GM12878 (cell line): ENCODE results near the gene FBXL14.

Source experiments
- ASH2L ChIP-seq: fragments of 300-600, 200-600 bp; sonication (generic); IDR thresholded peaks from 2 replicates; pipeline ENCODE4 v1.6.1; 2017; ENCODE audit warnings: low read depth, mild to moderate bottlenecking, borderline replicate concordance
- BACH1 ChIP-seq: fragments of 450-650 bp; IDR thresholded peaks from 2 replicates; pipeline ENCODE4 v1.6.1; 2017; ENCODE audit warnings: mild to moderate bottlenecking, borderline replicate concordance
- NFYA ChIP-seq: IDR thresholded peaks from 2 replicates; pipeline ENCODE4 v1.6.1; 2011; ENCODE audit warnings: low read depth, mild to moderate bottlenecking, low read length, improper control_type of control experiment, borderline replicate concordance
- NRF1 ChIP-seq: conservative IDR thresholded peaks from 2 replicates; pipeline ENCODE4 v1.6.1; 2011; ENCODE audit warnings: mild to moderate bottlenecking, low read depth, low read length, improper control_type of control experiment
- RFX5 ChIP-seq: IDR thresholded peaks from 2 replicates; pipeline ENCODE4 v1.6.1; 2011; ENCODE audit warnings: low read depth, low read length, improper control_type of control experiment
- SUZ12 ChIP-seq: fragments of 200-600 bp; sonication (generic); IDR thresholded peaks from one replicate; pipeline ENCODE4 v1.6.1; 2018; ENCODE audit warnings: antibody characterized with exemption, mild to moderate bottlenecking; ENCODE audit not compliant: unreplicated experiment
- ZBED1 ChIP-seq: IDR thresholded peaks from 2 replicates; pipeline ENCODE4 v1.6.1; 2016; ENCODE audit warnings: borderline replicate concordance
- TF ChIP-seq, protein P1 (sequence below): fragments of 450-650 bp; IDR thresholded peaks from 2 replicates; pipeline ENCODE4 v1.6.1; 2017; ENCODE audit warnings: mild to moderate bottlenecking, moderate library complexity
- TF ChIP-seq, protein P2 (sequence below), 3 experiments: IDR thresholded peaks in 2 of 3; conservative IDR thresholded peaks in 1 of 3; 2 replicates each; pipeline ENCODE4 v1.5.1; 2011; ENCODE audit warnings: low read depth in 3 of 3, low read length in 3 of 3, mild to moderate bottlenecking in 3 of 3, control low read depth in 2 of 3, moderate library complexity in 2 of 3, inconsistent platforms in 1 of 3, mixed read lengths in 1 of 3; ENCODE audit not compliant: control insufficient read depth in 2 of 3, insufficient read depth in 1 of 3; ENCODE audit errors: extremely low read depth in 1 of 3
- TF ChIP-seq, protein P3 (sequence below): fragments of 450-650 bp; IDR thresholded peaks from 2 replicates; pipeline ENCODE4 v1.6.1; 2016; ENCODE audit warnings: mild to moderate bottlenecking, moderate library complexity, borderline replicate concordance
- TF ChIP-seq, protein P4 (sequence below): fragments of 450-650 bp; IDR thresholded peaks from 2 replicates; pipeline ENCODE4 v1.6.1; 2014; ENCODE audit warnings: mild to moderate bottlenecking

DNA sequence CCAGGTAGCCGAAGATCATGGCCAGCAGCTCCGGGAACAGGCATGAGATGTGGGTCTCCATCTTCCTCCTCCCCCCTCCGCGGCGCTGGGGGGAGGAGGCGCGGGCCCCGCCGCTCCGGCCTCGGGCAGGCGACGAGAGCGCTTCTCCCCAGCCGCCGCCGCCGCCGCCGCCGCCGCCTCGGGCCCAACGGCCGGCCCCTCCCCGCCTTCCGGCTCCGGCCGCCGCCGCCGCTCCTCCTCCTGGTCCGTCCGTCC is 448 bp downstream of the FBXL14 start:
- TF ChIP-seq, protein P1, sequence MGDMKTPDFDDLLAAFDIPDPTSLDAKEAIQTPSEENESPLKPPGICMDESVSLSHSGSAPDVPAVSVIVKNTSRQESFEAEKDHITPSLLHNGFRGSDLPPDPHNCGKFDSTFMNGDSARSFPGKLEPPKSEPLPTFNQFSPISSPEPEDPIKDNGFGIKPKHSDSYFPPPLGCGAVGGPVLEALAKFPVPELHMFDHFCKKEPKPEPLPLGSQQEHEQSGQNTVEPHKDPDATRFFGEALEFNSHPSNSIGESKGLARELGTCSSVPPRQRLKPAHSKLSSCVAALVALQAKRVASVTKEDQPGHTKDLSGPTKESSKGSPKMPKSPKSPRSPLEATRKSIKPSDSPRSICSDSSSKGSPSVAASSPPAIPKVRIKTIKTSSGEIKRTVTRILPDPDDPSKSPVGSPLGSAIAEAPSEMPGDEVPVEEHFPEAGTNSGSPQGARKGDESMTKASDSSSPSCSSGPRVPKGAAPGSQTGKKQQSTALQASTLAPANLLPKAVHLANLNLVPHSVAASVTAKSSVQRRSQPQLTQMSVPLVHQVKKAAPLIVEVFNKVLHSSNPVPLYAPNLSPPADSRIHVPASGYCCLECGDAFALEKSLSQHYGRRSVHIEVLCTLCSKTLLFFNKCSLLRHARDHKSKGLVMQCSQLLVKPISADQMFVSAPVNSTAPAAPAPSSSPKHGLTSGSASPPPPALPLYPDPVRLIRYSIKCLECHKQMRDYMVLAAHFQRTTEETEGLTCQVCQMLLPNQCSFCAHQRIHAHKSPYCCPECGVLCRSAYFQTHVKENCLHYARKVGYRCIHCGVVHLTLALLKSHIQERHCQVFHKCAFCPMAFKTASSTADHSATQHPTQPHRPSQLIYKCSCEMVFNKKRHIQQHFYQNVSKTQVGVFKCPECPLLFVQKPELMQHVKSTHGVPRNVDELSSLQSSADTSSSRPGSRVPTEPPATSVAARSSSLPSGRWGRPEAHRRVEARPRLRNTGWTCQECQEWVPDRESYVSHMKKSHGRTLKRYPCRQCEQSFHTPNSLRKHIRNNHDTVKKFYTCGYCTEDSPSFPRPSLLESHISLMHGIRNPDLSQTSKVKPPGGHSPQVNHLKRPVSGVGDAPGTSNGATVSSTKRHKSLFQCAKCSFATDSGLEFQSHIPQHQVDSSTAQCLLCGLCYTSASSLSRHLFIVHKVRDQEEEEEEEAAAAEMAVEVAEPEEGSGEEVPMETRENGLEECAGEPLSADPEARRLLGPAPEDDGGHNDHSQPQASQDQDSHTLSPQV, result no peak
- TF ChIP-seq ASH2L (no peak; the same call in 1 of the 2 replicates), ZBED1 (no peak), NFYA (no peak), SUZ12 (no peak), RFX5 (no peak), BACH1 (peak; percentile 45; the same call in 1 of the 2 replicates), NRF1 (no peak)
- TF ChIP-seq, protein P2, sequence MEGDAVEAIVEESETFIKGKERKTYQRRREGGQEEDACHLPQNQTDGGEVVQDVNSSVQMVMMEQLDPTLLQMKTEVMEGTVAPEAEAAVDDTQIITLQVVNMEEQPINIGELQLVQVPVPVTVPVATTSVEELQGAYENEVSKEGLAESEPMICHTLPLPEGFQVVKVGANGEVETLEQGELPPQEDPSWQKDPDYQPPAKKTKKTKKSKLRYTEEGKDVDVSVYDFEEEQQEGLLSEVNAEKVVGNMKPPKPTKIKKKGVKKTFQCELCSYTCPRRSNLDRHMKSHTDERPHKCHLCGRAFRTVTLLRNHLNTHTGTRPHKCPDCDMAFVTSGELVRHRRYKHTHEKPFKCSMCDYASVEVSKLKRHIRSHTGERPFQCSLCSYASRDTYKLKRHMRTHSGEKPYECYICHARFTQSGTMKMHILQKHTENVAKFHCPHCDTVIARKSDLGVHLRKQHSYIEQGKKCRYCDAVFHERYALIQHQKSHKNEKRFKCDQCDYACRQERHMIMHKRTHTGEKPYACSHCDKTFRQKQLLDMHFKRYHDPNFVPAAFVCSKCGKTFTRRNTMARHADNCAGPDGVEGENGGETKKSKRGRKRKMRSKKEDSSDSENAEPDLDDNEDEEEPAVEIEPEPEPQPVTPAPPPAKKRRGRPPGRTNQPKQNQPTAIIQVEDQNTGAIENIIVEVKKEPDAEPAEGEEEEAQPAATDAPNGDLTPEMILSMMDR (IDR thresholded peaks at IDR 0.05 in 2 of 3, conservative IDR thresholded peaks at IDR 0.05 in 1 of 3; ENCODE audit: control insufficient read depth in 2 of 3, extremely low read depth in 1 of 3, insufficient read depth in 1 of 3, low read depth in 3 of 3, low read length in 3 of 3), result no peak
- TF ChIP-seq, protein P3, sequence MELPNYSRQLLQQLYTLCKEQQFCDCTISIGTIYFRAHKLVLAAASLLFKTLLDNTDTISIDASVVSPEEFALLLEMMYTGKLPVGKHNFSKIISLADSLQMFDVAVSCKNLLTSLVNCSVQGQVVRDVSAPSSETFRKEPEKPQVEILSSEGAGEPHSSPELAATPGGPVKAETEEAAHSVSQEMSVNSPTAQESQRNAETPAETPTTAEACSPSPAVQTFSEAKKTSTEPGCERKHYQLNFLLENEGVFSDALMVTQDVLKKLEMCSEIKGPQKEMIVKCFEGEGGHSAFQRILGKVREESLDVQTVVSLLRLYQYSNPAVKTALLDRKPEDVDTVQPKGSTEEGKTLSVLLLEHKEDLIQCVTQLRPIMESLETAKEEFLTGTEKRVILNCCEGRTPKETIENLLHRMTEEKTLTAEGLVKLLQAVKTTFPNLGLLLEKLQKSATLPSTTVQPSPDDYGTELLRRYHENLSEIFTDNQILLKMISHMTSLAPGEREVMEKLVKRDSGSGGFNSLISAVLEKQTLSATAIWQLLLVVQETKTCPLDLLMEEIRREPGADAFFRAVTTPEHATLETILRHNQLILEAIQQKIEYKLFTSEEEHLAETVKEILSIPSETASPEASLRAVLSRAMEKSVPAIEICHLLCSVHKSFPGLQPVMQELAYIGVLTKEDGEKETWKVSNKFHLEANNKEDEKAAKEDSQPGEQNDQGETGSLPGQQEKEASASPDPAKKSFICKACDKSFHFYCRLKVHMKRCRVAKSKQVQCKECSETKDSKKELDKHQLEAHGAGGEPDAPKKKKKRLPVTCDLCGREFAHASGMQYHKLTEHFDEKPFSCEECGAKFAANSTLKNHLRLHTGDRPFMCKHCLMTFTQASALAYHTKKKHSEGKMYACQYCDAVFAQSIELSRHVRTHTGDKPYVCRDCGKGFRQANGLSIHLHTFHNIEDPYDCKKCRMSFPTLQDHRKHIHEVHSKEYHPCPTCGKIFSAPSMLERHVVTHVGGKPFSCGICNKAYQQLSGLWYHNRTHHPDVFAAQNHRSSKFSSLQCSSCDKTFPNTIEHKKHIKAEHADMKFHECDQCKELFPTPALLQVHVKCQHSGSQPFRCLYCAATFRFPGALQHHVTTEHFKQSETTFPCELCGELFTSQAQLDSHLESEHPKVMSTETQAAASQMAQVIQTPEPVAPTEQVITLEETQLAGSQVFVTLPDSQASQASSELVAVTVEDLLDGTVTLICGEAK, result no peak
- TF ChIP-seq, protein P4, sequence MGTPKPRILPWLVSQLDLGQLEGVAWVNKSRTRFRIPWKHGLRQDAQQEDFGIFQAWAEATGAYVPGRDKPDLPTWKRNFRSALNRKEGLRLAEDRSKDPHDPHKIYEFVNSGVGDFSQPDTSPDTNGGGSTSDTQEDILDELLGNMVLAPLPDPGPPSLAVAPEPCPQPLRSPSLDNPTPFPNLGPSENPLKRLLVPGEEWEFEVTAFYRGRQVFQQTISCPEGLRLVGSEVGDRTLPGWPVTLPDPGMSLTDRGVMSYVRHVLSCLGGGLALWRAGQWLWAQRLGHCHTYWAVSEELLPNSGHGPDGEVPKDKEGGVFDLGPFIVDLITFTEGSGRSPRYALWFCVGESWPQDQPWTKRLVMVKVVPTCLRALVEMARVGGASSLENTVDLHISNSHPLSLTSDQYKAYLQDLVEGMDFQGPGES, result no peak
